DMS153 treated with DMSO at 0.1 percent for 48 hours (cell line): ENCODE results near the gene OBSCN.
"Not testable (repeated sequence)": the region's sequence is repeated elsewhere in the genome, so short reads cannot be mapped to it uniquely, and the experiment has no call there.

Experiments
- DNase-seq: peaks from one replicate; lab custom pipeline; 2025; ENCODE audit not compliant: unreplicated experiment; lab: John Stamatoyannopoulos, UW

OBSCN gene

GRCh38 chr1:228211531-228212414 is 3.9 kb downstream of the OBSCN start:
- DNase-seq, result no peak

GRCh38 chr1:228212415-228212965 is 4.6 kb downstream of the OBSCN start:
- DNase-seq, result no peak

- peak; percentile 81 for DNase-seq
Observed at GRCh38 chr1:228212966-228213844, 5.4 kb downstream of the OBSCN start.

- no peak for DNase-seq
Observed at GRCh38 chr1:228213917-228214808, 6.3 kb downstream of the OBSCN start.

GRCh38 chr1:228214921-228215662 is 7.2 kb downstream of the OBSCN start:
- no peak for DNase-seq

- no peak for DNase-seq
Observed at GRCh38 chr1:228215663-228216116, 7.8 kb downstream of the OBSCN start.

- no peak for DNase-seq
Observed at GRCh38 chr1:228216371-228217320, 8.8 kb downstream of the OBSCN start.

- no peak for DNase-seq
Observed at GRCh38 chr1:228217551-228218344, 9.9 kb downstream of the OBSCN start.

GRCh38 chr1:228218513-228219244 is 10.8 kb downstream of the OBSCN start:
- DNase-seq, result no peak

GRCh38 chr1:228219245-228219961 is 11.6 kb downstream of the OBSCN start:
- no peak for DNase-seq

GRCh38 chr1:228219962-228220780 is 12.3 kb downstream of the OBSCN start:
- no peak for DNase-seq

GRCh38 chr1:228221097-228221496 is 13.3 kb downstream of the OBSCN start:
- DNase-seq, result not testable (repeated sequence)

GRCh38 chr1:228222548-228222947 is 14.7 kb downstream of the OBSCN start:
- no peak for DNase-seq

GRCh38 chr1:228224198-228225164 is 16.6 kb downstream of the OBSCN start:
- DNase-seq, result no peak
